Measurements from ENCODE around the gene CHRNA4.

CHRNA4 gene

GRCh38 chr20:63314566-63315239, 46.4 kb downstream of the CHRNA4 start:
- H3K27me3 ChIP-seq (ENCODE audit: control insufficient read depth in 5 of 5, insufficient read depth in 4 of 5, low read length in 5 of 5): peaks cover 5 to 20% (median 10%) of the 10 kb centered on the region in 5 donors
- peaks cover 0 to 11% (median 5%) of the 10 kb centered on the region in 5 donors for H3K4me1 ChIP-seq (ENCODE audit: control insufficient read depth in 5 of 5, insufficient read depth in 5 of 5, low read length in 5 of 5)
- H3K36me3 ChIP-seq (ENCODE audit: control insufficient read depth in 5 of 5, insufficient read depth in 5 of 5, low read length in 5 of 5): no peaks in the 10 kb centered on the region

GRCh38 chr20:63314015-63314471, 47.1 kb downstream of the CHRNA4 start:
- Histone ChIP-seq H3K4me3 (ENCODE audit: low read depth in 1 of 5, low read length in 5 of 5) (no peak overlapping the region), H3K4me1 (ENCODE audit: control insufficient read depth in 5 of 5, insufficient read depth in 5 of 5, low read length in 5 of 5) (peaks cover 0 to 11% (median 5%) of the 10 kb centered on the region in 5 donors), H3K9me3 (ENCODE audit: control insufficient read depth in 5 of 5, low read length in 5 of 5) (no peaks in the 10 kb centered on the region), H3K27me3 (ENCODE audit: control insufficient read depth in 5 of 5, insufficient read depth in 4 of 5, low read length in 5 of 5) (peaks cover 5 to 20% (median 13%) of the 10 kb centered on the region in 5 donors), H3K27ac (ENCODE audit: low read depth, low read length) (no peak overlapping the region), H3K9ac (ENCODE audit: low read length in 5 of 5) (no peak overlapping the region), H3K36me3 (ENCODE audit: control insufficient read depth in 5 of 5, insufficient read depth in 5 of 5, low read length in 5 of 5) (no peaks in the 10 kb centered on the region)

More at GRCh38 chr20:63314566-63315239, 46.4 kb downstream of the CHRNA4 start:
- Histone ChIP-seq H3K9ac (ENCODE audit: low read length in 5 of 5) (no peak overlapping the region), H3K4me3 (ENCODE audit: low read depth in 1 of 5, low read length in 5 of 5) (no peak overlapping the region), H3K9me3 (ENCODE audit: control insufficient read depth in 5 of 5, low read length in 5 of 5) (no peaks in the 10 kb centered on the region), H3K27ac (ENCODE audit: low read depth, low read length) (no peak overlapping the region)

- H3K9ac ChIP-seq (ENCODE audit: low read length in 5 of 5): no peak overlapping the region
- no peak overlapping the region for H3K27ac ChIP-seq (ENCODE audit: low read depth, low read length)
- H3K36me3 ChIP-seq (ENCODE audit: control insufficient read depth in 5 of 5, insufficient read depth in 5 of 5, low read length in 5 of 5): no peaks in the 10 kb centered on the region
- H3K27me3 ChIP-seq (ENCODE audit: control insufficient read depth in 5 of 5, insufficient read depth in 4 of 5, low read length in 5 of 5): peaks cover 11 to 25% (median 18%) of the 10 kb centered on the region in 5 donors
- H3K9me3 ChIP-seq (ENCODE audit: control insufficient read depth in 5 of 5, low read length in 5 of 5): no peaks in the 10 kb centered on the region
- H3K4me3 ChIP-seq (ENCODE audit: low read depth in 1 of 5, low read length in 5 of 5): no peak overlapping the region
- peaks cover 0 to 11% (median 5%) of the 10 kb centered on the region in 5 donors for H3K4me1 ChIP-seq (ENCODE audit: control insufficient read depth in 5 of 5, insufficient read depth in 5 of 5, low read length in 5 of 5)
These were observed 47.7 kb downstream of the CHRNA4 start for GRCh38 chr20:63313349-63314014.

- H3K9ac ChIP-seq (ENCODE audit: low read length in 5 of 5): no peak overlapping the region
- no peaks in the 10 kb centered on the region for H3K36me3 ChIP-seq (ENCODE audit: control insufficient read depth in 5 of 5, insufficient read depth in 5 of 5, low read length in 5 of 5)
- H3K4me3 ChIP-seq (ENCODE audit: low read depth in 1 of 5, low read length in 5 of 5): no peak overlapping the region
These were observed 48.3 kb downstream of the CHRNA4 start for GRCh38 chr20:63312690-63313348.

GRCh38 chr20:63312273-63312672, 48.9 kb downstream of the CHRNA4 start:
- Histone ChIP-seq H3K9ac (ENCODE audit: low read length in 5 of 5) (no peak overlapping the region), H3K27me3 (ENCODE audit: control insufficient read depth in 5 of 5, insufficient read depth in 4 of 5, low read length in 5 of 5) (peaks cover 22 to 32% (median 30%) of the 10 kb centered on the region in 5 donors), H3K4me3 (ENCODE audit: low read depth in 1 of 5, low read length in 5 of 5) (no peak overlapping the region), H3K9me3 (ENCODE audit: control insufficient read depth in 5 of 5, low read length in 5 of 5) (no peaks in the 10 kb centered on the region), H3K27ac (ENCODE audit: low read depth, low read length) (no peak overlapping the region), H3K36me3 (ENCODE audit: control insufficient read depth in 5 of 5, insufficient read depth in 5 of 5, low read length in 5 of 5) (no peaks in the 10 kb centered on the region), H3K4me1 (ENCODE audit: control insufficient read depth in 5 of 5, insufficient read depth in 5 of 5, low read length in 5 of 5) (peaks cover 0 to 11% (median 5%) of the 10 kb centered on the region in 5 donors)

More at GRCh38 chr20:63312690-63313348, 48.3 kb downstream of the CHRNA4 start:
- Histone ChIP-seq H3K27ac (ENCODE audit: low read depth, low read length) (no peak overlapping the region), H3K9me3 (ENCODE audit: control insufficient read depth in 5 of 5, low read length in 5 of 5) (no peaks in the 10 kb centered on the region), H3K4me1 (ENCODE audit: control insufficient read depth in 5 of 5, insufficient read depth in 5 of 5, low read length in 5 of 5) (peaks cover 0 to 11% (median 5%) of the 10 kb centered on the region in 5 donors), H3K27me3 (ENCODE audit: control insufficient read depth in 5 of 5, insufficient read depth in 4 of 5, low read length in 5 of 5) (peaks cover 17 to 30% (median 25%) of the 10 kb centered on the region in 5 donors)

GRCh38 chr20:63311833-63312243, 49.3 kb downstream of the CHRNA4 start:
- Histone ChIP-seq H3K27ac (ENCODE audit: low read depth, low read length) (no peak overlapping the region), H3K9me3 (ENCODE audit: control insufficient read depth in 5 of 5, low read length in 5 of 5) (no peaks in the 10 kb centered on the region), H3K9ac (ENCODE audit: low read length in 5 of 5) (no peak overlapping the region), H3K4me3 (ENCODE audit: low read depth in 1 of 5, low read length in 5 of 5) (no peak overlapping the region), H3K27me3 (ENCODE audit: control insufficient read depth in 5 of 5, insufficient read depth in 4 of 5, low read length in 5 of 5) (peaks cover 26 to 35% (median 34%) of the 10 kb centered on the region in 5 donors), H3K4me1 (ENCODE audit: control insufficient read depth in 5 of 5, insufficient read depth in 5 of 5, low read length in 5 of 5) (peaks cover 0 to 11% (median 5%) of the 10 kb centered on the region in 5 donors), H3K36me3 (ENCODE audit: control insufficient read depth in 5 of 5, insufficient read depth in 5 of 5, low read length in 5 of 5) (no peaks in the 10 kb centered on the region)

- Histone ChIP-seq H3K4me3 (ENCODE audit: low read depth in 1 of 5, low read length in 5 of 5) (no peak overlapping the region), H3K27me3 (ENCODE audit: control insufficient read depth in 5 of 5, insufficient read depth in 4 of 5, low read length in 5 of 5) (peaks cover 26 to 40% (median 36%) of the 10 kb centered on the region in 5 donors), H3K9me3 (ENCODE audit: control insufficient read depth in 5 of 5, low read length in 5 of 5) (no peaks in the 10 kb centered on the region), H3K27ac (ENCODE audit: low read depth, low read length) (no peak overlapping the region), H3K9ac (ENCODE audit: low read length in 5 of 5) (no peak overlapping the region), H3K4me1 (ENCODE audit: control insufficient read depth in 5 of 5, insufficient read depth in 5 of 5, low read length in 5 of 5) (peaks cover 0 to 11% (median 5%) of the 10 kb centered on the region in 5 donors), H3K36me3 (ENCODE audit: control insufficient read depth in 5 of 5, insufficient read depth in 5 of 5, low read length in 5 of 5) (no peaks in the 10 kb centered on the region)
These were observed 49.8 kb downstream of the CHRNA4 start for GRCh38 chr20:63311186-63311832.

GRCh38 chr20:63310265-63310991, 50.7 kb downstream of the CHRNA4 start:
- no peak overlapping the region for H3K27ac ChIP-seq (ENCODE audit: low read depth, low read length)
- H3K4me1 ChIP-seq (ENCODE audit: control insufficient read depth in 5 of 5, insufficient read depth in 5 of 5, low read length in 5 of 5): peaks cover 0 to 11% (median 5%) of the 10 kb centered on the region in 5 donors
- no peak overlapping the region for H3K4me3 ChIP-seq (ENCODE audit: low read depth in 1 of 5, low read length in 5 of 5)
- no peak overlapping the region for H3K9ac ChIP-seq (ENCODE audit: low read length in 5 of 5)
- peaks cover 29 to 45% (median 39%) of the 10 kb centered on the region in 5 donors for H3K27me3 ChIP-seq (ENCODE audit: control insufficient read depth in 5 of 5, insufficient read depth in 4 of 5, low read length in 5 of 5)
- H3K36me3 ChIP-seq (ENCODE audit: control insufficient read depth in 5 of 5, insufficient read depth in 5 of 5, low read length in 5 of 5): no peaks in the 10 kb centered on the region
- H3K9me3 ChIP-seq (ENCODE audit: control insufficient read depth in 5 of 5, low read length in 5 of 5): no peaks in the 10 kb centered on the region

Data from subcutaneous abdominal adipose tissue (tissue), 5 donors.